ENCODE results near the gene CERS6.

The CERS6 gene

DNA sequence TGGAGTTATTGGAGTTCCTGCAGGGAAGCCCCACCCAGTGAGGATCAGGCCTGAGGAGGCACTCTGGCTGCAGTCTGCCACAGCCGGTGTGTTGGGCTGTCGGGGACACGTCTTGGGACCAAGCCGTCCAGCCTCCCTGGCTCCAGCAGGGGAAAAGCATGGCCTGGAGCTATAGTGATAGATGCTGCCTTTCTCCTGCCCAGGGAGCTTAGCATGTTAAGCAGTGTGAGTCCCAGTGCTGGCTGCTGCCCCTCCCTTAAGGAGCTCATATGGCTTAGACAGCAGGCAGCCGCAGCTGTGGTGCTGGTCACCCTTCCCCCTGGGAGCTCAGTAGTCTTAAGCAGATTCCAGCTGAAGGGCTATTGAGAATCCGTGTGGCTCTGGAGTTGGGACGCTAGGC is 78.9 kb downstream of the CERS6 start:
- no peak for TF ChIP-seq CTCF (IDR thresholded peaks at IDR 0.05; ENCODE audit: low read depth, low read length)
- no peak for DNase-seq
- no peaks in the 10 kb centered on the region for H3K36me3 ChIP-seq
- no peaks in the 10 kb centered on the region for H3K9me3 ChIP-seq
- H3K4me1 ChIP-seq = no peaks in the 10 kb centered on the region; the same call in 1 of the 2 replicates
- no peaks in the 10 kb centered on the region for H3K27me3 ChIP-seq
- H3K4me3 ChIP-seq (ENCODE audit: low read depth, low read length) = no peak overlapping the region

DNA sequence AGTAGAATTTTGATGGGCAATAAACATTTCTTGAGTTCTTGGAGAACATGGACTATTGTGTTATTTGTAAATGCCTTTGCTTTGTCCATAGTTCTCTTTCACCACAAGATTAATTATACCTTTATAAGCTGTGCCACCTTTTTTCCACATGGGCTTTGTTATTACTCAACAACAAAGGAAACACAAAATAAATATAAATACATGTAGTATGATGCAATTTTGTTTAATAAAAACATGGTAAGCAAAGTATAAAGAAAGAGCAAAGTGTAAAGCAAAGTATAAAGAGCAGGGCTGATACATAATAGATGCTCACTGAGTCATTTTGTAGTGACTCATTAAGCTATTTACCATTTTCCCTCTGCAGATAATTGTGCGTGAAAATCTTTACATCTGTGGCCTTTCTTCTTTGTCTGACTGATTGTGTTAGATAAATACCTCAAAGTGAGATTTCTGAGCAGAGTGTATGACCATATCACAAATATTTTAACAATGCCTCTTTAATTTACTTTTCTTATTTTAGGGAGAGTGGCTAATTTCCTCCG is 80.9 kb downstream of the CERS6 start:
- no peak for TF ChIP-seq CTCF (IDR thresholded peaks at IDR 0.05; ENCODE audit: low read depth, low read length)
- Histone ChIP-seq H3K36me3 (no peaks in the 10 kb centered on the region), H3K9me3 (no peaks in the 10 kb centered on the region), H3K27me3 (no peaks in the 10 kb centered on the region), H3K4me1 (no peaks in the 10 kb centered on the region), H3K4me3 (ENCODE audit: low read depth, low read length) (no peak overlapping the region)
- no peak for DNase-seq

GRCh38 chr2:168538133-168538532 is 82.1 kb downstream of the CERS6 start:
- Histone ChIP-seq H3K4me1 (no peaks in the 10 kb centered on the region), H3K4me3 (ENCODE audit: low read depth, low read length) (no peak overlapping the region), H3K9me3 (no peaks in the 10 kb centered on the region), H3K36me3 (no peaks in the 10 kb centered on the region), H3K27me3 (no peaks in the 10 kb centered on the region)
- DNase-seq = no peak
- TF ChIP-seq CTCF (IDR thresholded peaks at IDR 0.05; ENCODE audit: low read depth, low read length) = no peak

- no peak for TF ChIP-seq CTCF (IDR thresholded peaks at IDR 0.05; ENCODE audit: low read depth, low read length)
- no peaks in the 10 kb centered on the region for H3K36me3 ChIP-seq
- no peaks in the 10 kb centered on the region for H3K27me3 ChIP-seq
- H3K9me3 ChIP-seq = no peaks in the 10 kb centered on the region
- H3K4me1 ChIP-seq = no peaks in the 10 kb centered on the region
- no peak for DNase-seq
- no peak overlapping the region for H3K4me3 ChIP-seq (ENCODE audit: low read depth, low read length)
Observed at GRCh38 chr2:168538534-168538933, 82.5 kb downstream of the CERS6 start.

DNA sequence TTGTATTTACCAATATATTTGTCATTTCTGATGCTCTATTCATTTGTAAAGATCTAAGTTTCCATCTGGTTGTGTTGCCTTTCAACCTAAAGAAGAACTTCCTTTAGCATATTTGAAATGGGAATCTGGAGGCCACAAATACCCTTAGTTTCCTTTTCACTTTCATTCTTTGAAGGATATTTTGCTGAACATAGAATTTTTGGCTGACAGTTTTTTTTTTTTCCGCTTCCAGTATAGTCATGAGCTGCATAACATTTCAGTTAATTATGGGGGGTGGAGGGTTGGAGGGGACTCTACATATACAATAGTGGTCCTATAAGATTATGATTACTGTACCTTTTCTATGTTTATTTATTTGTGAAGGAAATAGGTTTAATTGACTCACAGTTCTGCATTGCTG is 83.9 kb downstream of the CERS6 start:
- Histone ChIP-seq H3K27me3 (no peaks in the 10 kb centered on the region), H3K4me3 (ENCODE audit: low read depth, low read length) (no peak overlapping the region), H3K9me3 (no peaks in the 10 kb centered on the region), H3K4me1 (no peaks in the 10 kb centered on the region), H3K36me3 (no peaks in the 10 kb centered on the region)
- no peak for TF ChIP-seq CTCF (IDR thresholded peaks at IDR 0.05; ENCODE audit: low read depth, low read length)
- no peak for DNase-seq

GRCh38 chr2:168541858-168542257 is 85.8 kb downstream of the CERS6 start:
- no peak overlapping the region for H3K4me3 ChIP-seq (ENCODE audit: low read depth, low read length)
- H3K4me1 ChIP-seq = no peaks in the 10 kb centered on the region
- no peak for TF ChIP-seq CTCF (IDR thresholded peaks at IDR 0.05; ENCODE audit: low read depth, low read length)
- no peaks in the 10 kb centered on the region for H3K36me3 ChIP-seq
- H3K27me3 ChIP-seq = no peaks in the 10 kb centered on the region
- DNase-seq = no peak
- H3K9me3 ChIP-seq = no peaks in the 10 kb centered on the region

Data from BE2C (cell line).